ELF-1 (cell line): ENCODE data around the gene SCRN1.
"Not testable (repeated sequence)": the region's sequence is repeated elsewhere in the genome, so short reads cannot be mapped to it uniquely, and the experiment has no call there.

ENCODE experiments used
- DNase-seq: peaks from one replicate; pipeline ENCODE4 v3.0.0-alpha.2; 2016; ENCODE audit warnings: low read depth, low spot score

Gene SCRN1

DNA sequence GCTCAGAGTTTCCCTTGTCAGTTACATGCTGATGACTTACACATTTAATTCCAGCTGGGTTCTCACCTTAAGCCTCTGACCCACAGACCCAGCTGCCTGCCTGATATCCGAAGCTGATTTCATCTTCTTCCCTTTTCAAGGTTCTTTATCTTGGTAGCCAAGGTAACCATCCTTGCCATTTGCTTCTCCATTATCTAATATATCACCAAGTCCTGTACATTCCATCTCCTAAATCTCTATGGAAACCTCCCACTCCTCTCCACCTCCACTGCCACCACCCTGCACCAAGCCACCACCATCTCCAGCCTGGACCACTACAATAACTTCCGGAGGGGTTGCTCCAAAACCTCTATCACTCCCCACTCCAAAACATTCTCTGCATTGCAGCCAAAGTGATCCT is 19.9 kb downstream of the SCRN1 start:
- no peak for DNase-seq

DNA sequence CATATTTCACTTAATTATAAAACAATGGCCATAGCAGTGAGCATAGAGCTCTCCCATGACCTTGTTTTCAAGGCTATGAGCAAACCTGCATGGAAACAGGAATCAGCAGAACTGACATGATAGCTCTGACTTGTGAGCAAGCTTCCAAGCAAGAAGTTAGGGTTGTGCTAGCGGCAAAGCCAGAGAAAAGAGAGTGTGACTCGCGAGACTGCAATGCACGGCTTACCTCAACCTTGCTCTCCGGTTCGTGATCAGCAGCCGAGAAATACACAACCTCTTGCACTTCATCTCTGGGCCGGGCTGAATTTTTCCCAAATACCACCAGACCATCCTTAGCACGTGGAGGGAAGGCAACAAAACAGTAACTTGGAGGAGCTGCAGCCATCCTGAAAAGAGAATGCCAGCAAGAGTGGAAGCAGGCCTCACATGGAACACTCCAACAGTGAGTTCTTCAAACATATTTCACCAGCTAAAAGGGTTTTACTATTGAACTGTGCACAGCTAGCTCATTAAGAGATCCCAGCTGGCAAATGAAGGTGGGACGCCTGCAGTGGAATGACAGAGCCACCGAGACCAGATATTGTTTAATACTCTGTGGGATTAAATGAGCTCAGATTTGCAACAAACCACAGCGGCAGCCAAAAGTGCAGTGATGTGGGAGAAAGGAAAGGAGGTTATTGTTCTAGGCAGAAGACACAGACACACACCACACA is 20.8 kb downstream of the SCRN1 start:
- no peak for DNase-seq

- no peak for DNase-seq
Measured at GRCh38 chr7:29965030-29965429, 24.6 kb downstream of the SCRN1 start.

- DNase-seq: no peak
Measured at GRCh38 chr7:29962035-29962434, 27.6 kb downstream of the SCRN1 start.

GRCh38 chr7:29961611-29962010 is 28.0 kb downstream of the SCRN1 start:
- DNase-seq: not testable (repeated sequence)

DNA sequence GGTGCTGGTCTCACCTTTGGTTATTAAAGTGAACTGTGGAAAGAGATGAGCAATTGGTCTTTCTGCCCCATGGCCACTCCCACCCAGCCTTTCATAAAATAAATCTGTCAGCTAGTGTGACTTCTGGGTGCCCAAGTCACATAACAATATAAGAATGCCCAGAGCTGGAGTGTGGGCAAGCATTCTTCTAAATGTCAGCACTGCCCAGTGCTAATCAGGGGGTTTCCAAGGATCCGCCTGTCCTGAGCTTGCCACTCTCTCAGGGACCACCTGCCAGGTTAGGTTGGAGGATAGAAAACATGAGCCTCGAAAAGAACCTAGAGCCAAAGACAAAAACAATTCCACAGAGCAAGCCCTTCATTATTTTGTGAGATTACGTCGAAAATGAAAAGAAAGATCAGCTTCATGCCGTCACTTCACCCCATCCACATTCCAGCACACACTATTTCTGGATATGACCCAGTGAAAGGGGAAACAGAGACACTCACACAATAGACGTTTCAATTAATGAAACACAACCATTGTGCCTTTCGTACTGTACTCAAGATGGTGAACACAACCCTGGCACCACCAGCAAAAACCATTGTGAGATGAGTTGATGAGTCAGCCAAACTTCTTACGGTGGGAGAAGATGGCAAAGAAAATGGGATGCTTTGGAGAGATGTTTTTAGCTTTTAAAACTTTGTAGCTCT is 30.8 kb downstream of the SCRN1 start:
- no peak for DNase-seq

GRCh38 chr7:29957521-29958310 is 31.9 kb downstream of the SCRN1 start:
- no peak for DNase-seq

GRCh38 chr7:29956487-29956836 is 33.1 kb downstream of the SCRN1 start:
- DNase-seq: no peak

GRCh38 chr7:29955799-29956486 is 33.7 kb downstream of the SCRN1 start:
- DNase-seq: no peak

DNA sequence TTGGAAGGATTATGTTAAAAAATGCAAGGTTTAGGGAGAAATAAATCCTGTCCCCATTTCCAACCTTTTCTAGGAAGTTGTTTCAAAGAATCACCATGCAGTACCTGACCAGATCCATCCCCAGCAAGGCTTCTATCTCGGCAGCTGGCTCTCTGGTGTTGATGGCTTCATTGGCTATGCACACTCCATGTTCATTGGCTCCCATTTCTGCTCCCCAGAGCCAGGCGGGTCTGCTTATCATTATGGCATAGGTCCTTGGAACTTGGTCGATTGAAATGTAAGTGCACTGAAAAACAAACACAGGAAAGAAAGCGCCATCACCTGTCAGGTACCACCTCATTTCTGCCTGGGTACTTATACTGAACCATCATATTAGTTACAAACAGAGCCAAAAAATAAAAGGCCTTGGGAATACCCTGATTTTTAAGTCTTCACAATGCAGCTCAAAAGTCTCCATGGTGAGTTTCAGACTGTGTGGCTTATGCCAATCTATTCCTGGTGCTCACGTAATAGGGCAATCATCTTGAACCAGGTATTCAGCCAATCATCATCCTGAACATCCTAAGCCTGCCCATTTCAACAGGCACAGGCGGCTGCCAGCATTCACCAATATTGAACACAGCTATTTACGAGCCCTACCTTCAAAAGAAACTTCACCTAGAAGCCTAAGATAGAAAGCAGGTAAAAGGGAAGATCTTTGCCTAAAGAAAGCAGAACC is 34.4 kb downstream of the SCRN1 start:
- DNase-seq: no peak

- DNase-seq: no peak
Measured at GRCh38 chr7:29953726-29954347, 35.8 kb downstream of the SCRN1 start.

DNA sequence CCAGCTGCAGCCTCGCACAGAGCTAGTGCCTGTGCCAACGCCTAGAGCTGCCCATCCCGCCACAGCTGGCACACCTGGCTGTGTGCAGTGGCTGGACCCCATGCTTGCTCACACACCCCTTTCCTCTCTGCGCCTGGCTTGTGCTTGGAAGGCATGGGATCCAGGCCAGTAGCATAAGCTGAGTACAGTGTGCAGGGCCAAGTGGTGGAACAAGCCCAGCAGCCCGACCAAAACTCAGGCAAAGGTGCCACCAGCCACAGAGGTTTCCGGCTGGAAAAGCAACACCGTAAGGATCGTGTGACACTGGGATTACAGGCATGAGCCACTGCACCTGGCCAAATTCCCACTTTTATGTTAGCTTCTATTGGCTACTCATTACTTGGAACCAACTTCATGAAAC is 38.4 kb downstream of the SCRN1 start:
- no peak for DNase-seq

- DNase-seq: no peak
Measured at GRCh38 chr7:29950480-29950879, 39.1 kb downstream of the SCRN1 start.

DNA sequence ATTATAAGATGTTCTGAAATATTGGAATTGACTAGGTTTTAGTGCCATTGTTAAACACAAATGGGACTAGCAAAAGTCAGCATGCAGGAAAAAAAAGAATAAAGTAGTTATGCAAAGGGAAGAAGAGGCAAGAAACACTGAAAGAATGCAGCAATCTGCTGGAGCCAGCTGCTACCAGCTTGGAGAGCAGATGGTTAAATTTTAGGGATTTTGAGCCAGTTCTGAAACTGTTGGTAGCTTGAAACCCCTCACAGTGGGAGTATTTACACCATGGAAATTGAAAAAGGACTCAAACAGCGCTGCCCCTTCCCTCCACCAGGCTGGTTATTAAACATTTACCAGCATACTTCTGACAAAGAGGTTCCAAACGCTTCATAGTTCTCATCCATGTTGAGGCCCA is 41.0 kb downstream of the SCRN1 start:
- no peak for DNase-seq

GRCh38 chr7:29946428-29947186 is 43.0 kb downstream of the SCRN1 start:
- DNase-seq: peak; percentile 49

GRCh38 chr7:29945259-29945809 is 44.3 kb downstream of the SCRN1 start:
- no peak for DNase-seq

GRCh38 chr7:29940199-29940598 is 49.4 kb downstream of the SCRN1 start:
- DNase-seq: no peak

DNA sequence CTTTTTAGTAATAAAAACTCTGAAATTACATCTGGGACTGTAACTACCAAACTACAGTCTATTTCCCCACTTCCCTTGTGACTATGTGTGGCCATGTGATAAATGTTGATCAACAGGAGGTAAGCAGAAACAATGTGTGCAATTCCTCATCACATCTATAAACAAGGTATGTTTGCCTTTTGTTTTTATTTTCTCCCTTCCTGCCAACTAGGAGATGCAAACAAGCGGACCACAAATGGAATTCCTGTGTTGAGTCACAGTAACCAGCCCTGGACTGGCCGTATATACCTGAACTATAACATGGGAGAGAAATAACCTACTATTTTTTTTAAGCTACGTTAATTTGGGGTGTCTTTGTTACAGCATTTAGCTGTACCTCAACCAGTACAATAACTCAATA is 52.5 kb downstream of the SCRN1 start:
- no peak for DNase-seq

- DNase-seq: no peak
Measured at GRCh38 chr7:29935111-29935510, 54.5 kb downstream of the SCRN1 start.
